ENCODE data around the gene CDH23.
A peak's percentile ranks its signal among the peaks of the same experiment; 100 is the strongest.

CDH23 gene

GRCh38 chr10:71573562-71574518, 177.1 kb downstream of the CDH23 start:
- no peak for DNase-seq (ENCODE audit: low read depth, low spot score)
- TF ChIP-seq YY1 (IDR thresholded peaks at IDR 0.05; ENCODE audit: insufficient read depth, insufficient read length) (no peak), ZNF274 (IDR thresholded peaks at IDR 0.05; ENCODE audit: low read depth, low read length) (no peak), SUZ12 (IDR thresholded peaks at IDR 0.05; ENCODE audit: extremely low read depth, insufficient read depth, insufficient read length) (no peak)
- H3K4me1 ChIP-seq (ENCODE audit: insufficient read depth, insufficient read length), result peaks cover 21% of the 10 kb centered on the region

GRCh38 chr10:71575451-71575850, 178.7 kb downstream of the CDH23 start:
- Histone ChIP-seq H3K4me1 (ENCODE audit: insufficient read depth, insufficient read length) (peaks cover 19% of the 10 kb centered on the region), H3K9ac (ENCODE audit: insufficient read length, low read depth) (no peak overlapping the region), H3K36me3 (ENCODE audit: insufficient read depth, insufficient read length, low read length) (peaks cover 7% of the 10 kb centered on the region), H3K27me3 (ENCODE audit: insufficient read depth, insufficient read length) (no peaks in the 10 kb centered on the region), H3K9me3 (ENCODE audit: insufficient read depth, low read length) (no peaks in the 10 kb centered on the region), H3K4me3 (ENCODE audit: insufficient read length, low read depth) (no peak overlapping the region)
- no peak for DNase-seq (ENCODE audit: low read depth, low spot score)
- TF ChIP-seq ZNF274 (IDR thresholded peaks at IDR 0.05; ENCODE audit: low read depth, low read length) (no peak), YY1 (IDR thresholded peaks at IDR 0.05; ENCODE audit: insufficient read depth, insufficient read length) (no peak), SUZ12 (IDR thresholded peaks at IDR 0.05; ENCODE audit: extremely low read depth, insufficient read depth, insufficient read length) (no peak)

More at GRCh38 chr10:71573562-71574518, 177.1 kb downstream of the CDH23 start:
- H3K27me3 ChIP-seq (ENCODE audit: insufficient read depth, insufficient read length), result no peaks in the 10 kb centered on the region
- H3K36me3 ChIP-seq (ENCODE audit: insufficient read depth, insufficient read length, low read length), result peaks cover 7% of the 10 kb centered on the region
- H3K9me3 ChIP-seq (ENCODE audit: insufficient read depth, low read length), result no peaks in the 10 kb centered on the region
- H3K4me3 ChIP-seq (ENCODE audit: insufficient read length, low read depth), result no peak overlapping the region
- peak overlapping the region; percentile 52 for H3K9ac ChIP-seq (ENCODE audit: insufficient read length, low read depth)

GRCh38 chr10:71575934-71576801, 179.4 kb downstream of the CDH23 start:
- H3K4me3 ChIP-seq (ENCODE audit: insufficient read length, low read depth), result no peak overlapping the region
- no peak for TF ChIP-seq YY1 (IDR thresholded peaks at IDR 0.05; ENCODE audit: insufficient read depth, insufficient read length)
- TF ChIP-seq SUZ12 (IDR thresholded peaks at IDR 0.05; ENCODE audit: extremely low read depth, insufficient read depth, insufficient read length), result no peak
- no peak for TF ChIP-seq ZNF274 (IDR thresholded peaks at IDR 0.05; ENCODE audit: low read depth, low read length)
- H3K9me3 ChIP-seq (ENCODE audit: insufficient read depth, low read length), result no peaks in the 10 kb centered on the region
- no peaks in the 10 kb centered on the region for H3K27me3 ChIP-seq (ENCODE audit: insufficient read depth, insufficient read length)
- peaks cover 3% of the 10 kb centered on the region for H3K36me3 ChIP-seq (ENCODE audit: insufficient read depth, insufficient read length, low read length)
- DNase-seq (ENCODE audit: low read depth, low spot score), result no peak
- H3K9ac ChIP-seq (ENCODE audit: insufficient read length, low read depth), result peak overlapping the region; percentile 42
- H3K4me1 ChIP-seq (ENCODE audit: insufficient read depth, insufficient read length), result peaks cover 19% of the 10 kb centered on the region

GRCh38 chr10:71576842-71577241, 180.1 kb downstream of the CDH23 start:
- no peak overlapping the region for H3K4me3 ChIP-seq (ENCODE audit: insufficient read length, low read depth)
- TF ChIP-seq ZNF274 (IDR thresholded peaks at IDR 0.05; ENCODE audit: low read depth, low read length) (no peak), SUZ12 (IDR thresholded peaks at IDR 0.05; ENCODE audit: extremely low read depth, insufficient read depth, insufficient read length) (no peak), YY1 (IDR thresholded peaks at IDR 0.05; ENCODE audit: insufficient read depth, insufficient read length) (no peak)
- no peaks in the 10 kb centered on the region for H3K9me3 ChIP-seq (ENCODE audit: insufficient read depth, low read length)
- H3K4me1 ChIP-seq (ENCODE audit: insufficient read depth, insufficient read length), result peaks cover 19% of the 10 kb centered on the region
- no peaks in the 10 kb centered on the region for H3K27me3 ChIP-seq (ENCODE audit: insufficient read depth, insufficient read length)
- H3K36me3 ChIP-seq (ENCODE audit: insufficient read depth, insufficient read length, low read length), result peaks cover 2% of the 10 kb centered on the region
- no peak for DNase-seq (ENCODE audit: low read depth, low spot score)
- no peak overlapping the region for H3K9ac ChIP-seq (ENCODE audit: insufficient read length, low read depth)

GRCh38 chr10:71577345-71577744, 180.6 kb downstream of the CDH23 start:
- Histone ChIP-seq H3K36me3 (ENCODE audit: insufficient read depth, insufficient read length, low read length) (peaks cover 2% of the 10 kb centered on the region), H3K9me3 (ENCODE audit: insufficient read depth, low read length) (no peaks in the 10 kb centered on the region), H3K4me1 (ENCODE audit: insufficient read depth, insufficient read length) (peaks cover 19% of the 10 kb centered on the region), H3K27me3 (ENCODE audit: insufficient read depth, insufficient read length) (no peaks in the 10 kb centered on the region), H3K4me3 (ENCODE audit: insufficient read length, low read depth) (no peak overlapping the region), H3K9ac (ENCODE audit: insufficient read length, low read depth) (no peak overlapping the region)
- no peak for DNase-seq (ENCODE audit: low read depth, low spot score)
- TF ChIP-seq SUZ12 (IDR thresholded peaks at IDR 0.05; ENCODE audit: extremely low read depth, insufficient read depth, insufficient read length), result no peak
- TF ChIP-seq ZNF274 (IDR thresholded peaks at IDR 0.05; ENCODE audit: low read depth, low read length), result no peak
- TF ChIP-seq YY1 (IDR thresholded peaks at IDR 0.05; ENCODE audit: insufficient read depth, insufficient read length), result no peak

- Histone ChIP-seq H3K9ac (ENCODE audit: insufficient read length, low read depth) (no peak overlapping the region), H3K27me3 (ENCODE audit: insufficient read depth, insufficient read length) (no peaks in the 10 kb centered on the region), H3K9me3 (ENCODE audit: insufficient read depth, low read length) (no peaks in the 10 kb centered on the region), H3K4me1 (ENCODE audit: insufficient read depth, insufficient read length) (peaks cover 19% of the 10 kb centered on the region), H3K36me3 (ENCODE audit: insufficient read depth, insufficient read length, low read length) (peaks cover 2% of the 10 kb centered on the region), H3K4me3 (ENCODE audit: insufficient read length, low read depth) (no peak overlapping the region)
- TF ChIP-seq YY1 (IDR thresholded peaks at IDR 0.05; ENCODE audit: insufficient read depth, insufficient read length) (no peak), SUZ12 (IDR thresholded peaks at IDR 0.05; ENCODE audit: extremely low read depth, insufficient read depth, insufficient read length) (no peak), ZNF274 (IDR thresholded peaks at IDR 0.05; ENCODE audit: low read depth, low read length) (no peak)
- no peak for DNase-seq (ENCODE audit: low read depth, low spot score)
Observed at GRCh38 chr10:71578069-71578468, 181.3 kb downstream of the CDH23 start.

Data from NT2/D1 (cell line).